Colonic mucosa (tissue), 4 donors: ENCODE results near the gene S100A6. TPM values are rescaled to one million over a fixed set of nuclear protein-coding genes. Genes with fewer than 3 reads are reported as not detected.
"Not testable (repeated sequence)": the region's sequence is repeated elsewhere in the genome, so short reads cannot be mapped to it uniquely, and the experiment has no call there.

Experiments used
- DNase-seq: peaks from one replicate; pipeline ENCODE4 v3.0.0-alpha.2; 2020
- H3K27ac ChIP-seq: fragments of 200-600 bp; one replicate; pipeline ENCODE4 v1.8.0; 2021
- H3K27me3 ChIP-seq: fragments of 200-600 bp; one replicate; pipeline ENCODE4 v1.8.0; 2021
- H3K36me3 ChIP-seq: fragments of 200-600 bp; one replicate; pipeline ENCODE4 v1.8.0; 2021
- H3K4me1 ChIP-seq: fragments of 200-600 bp; one replicate; pipeline ENCODE4 v1.8.0; 2021; ENCODE audit warnings: mild to moderate bottlenecking
- H3K4me3 ChIP-seq: fragments of 200-600 bp; one replicate; pipeline ENCODE4 v1.8.0; 2021
- H3K9ac ChIP-seq, 2 donors: one replicate each; pipeline ENCODE4 v1.7.0; 2013; ENCODE audit warnings: control low read depth in 2 of 2, low read depth in 2 of 2, low read length in 2 of 2
- H3K9me3 ChIP-seq: fragments of 200-600 bp; one replicate; pipeline ENCODE4 v1.8.0; 2021
- CTCF ChIP-seq: fragments of 200-600 bp; IDR thresholded peaks from one replicate; pipeline ENCODE4 v1.8.0; 2022; ENCODE audit warnings: antibody characterized with exemption, mild to moderate bottlenecking
- intact Hi-C: fragments of 100-400 bp; cut with DNase I; formaldehyde crosslinking; loops from one replicate; pipeline ENCODE4 v1.14.1; 2022
- total RNA-seq, 2 donors: library from RNA; stranded (reverse); fragmentation: NEBNext Ultra II Directional in 1 of 2; extraction: Animal tissue kit (Norgen Biotek cat#: 25700) in 1 of 2; gene quantifications; one replicate each; pipeline ENCODE4 v1.2.1, GENCODE V29; 2021
- donor health status: healthy.
- donor health status: DM: no; HTN: no; CAD: no.
- donor health status: DM: no; HTN: no; CAD: no.

The S100A6 gene
- 1,000 to 10,000 TPM; 2,444 to 2,474 TPM for total RNA-seq

- peaks cover 15% of the 10 kb centered on the region for H3K4me1 ChIP-seq
- peak; percentile 82 for DNase-seq
Observed at GRCh38 chr1:153535242-153536011, at the start of gene S100A6. Gene S100A6, minus strand, starts transcription at chr1:153535991. Its CDS starts 652 bp downstream, at chr1:153535339.

GRCh38 chr1:153585006-153585405 lies 49.2 kb upstream of the S100A6 start:
- no peaks in the 10 kb centered on the region for H3K9me3 ChIP-seq

More at GRCh38 chr1:153535242-153536011, at the start of gene S100A6:
- H3K9me3 ChIP-seq: no peaks in the 10 kb centered on the region
- peak within 1 kb of the TSS; percentile 76 for H3K4me3 ChIP-seq
- no peaks in the 10 kb centered on the region for H3K27me3 ChIP-seq
- H3K27ac ChIP-seq: peak within 1 kb of the TSS; percentile 99
- H3K36me3 ChIP-seq: no peaks in the 10 kb centered on the region
- peak within 1 kb of the TSS; percentile 99 to 100 for H3K9ac ChIP-seq
- TF ChIP-seq CTCF: no peak
- intact Hi-C loops: no loop called here

GRCh38 chr1:153583976-153584375 lies 48.2 kb upstream of the S100A6 start:
- H3K36me3 ChIP-seq: no peaks in the 10 kb centered on the region
- H3K4me1 ChIP-seq: no peaks in the 10 kb centered on the region
- no peak for TF ChIP-seq CTCF
- no peak overlapping the region for H3K9ac ChIP-seq
- intact Hi-C loops: no loop called here
- H3K4me3 ChIP-seq: no peak overlapping the region
- H3K9me3 ChIP-seq: no peaks in the 10 kb centered on the region
- no peak for DNase-seq
- no peak overlapping the region for H3K27ac ChIP-seq
- H3K27me3 ChIP-seq: no peaks in the 10 kb centered on the region

More at GRCh38 chr1:153585006-153585405, 49.2 kb upstream of the S100A6 start:
- H3K27me3 ChIP-seq: no peaks in the 10 kb centered on the region
- H3K36me3 ChIP-seq: no peaks in the 10 kb centered on the region
- DNase-seq: no peak
- H3K4me1 ChIP-seq: no peaks in the 10 kb centered on the region
- no peak overlapping the region for H3K9ac ChIP-seq
- H3K27ac ChIP-seq: no peak overlapping the region
- TF ChIP-seq CTCF: no peak
- no peak overlapping the region for H3K4me3 ChIP-seq
- intact Hi-C loops: no loop called here

GRCh38 chr1:153583514-153583913 lies 47.7 kb upstream of the S100A6 start:
- DNase-seq, H3K4me1 ChIP-seq, intact Hi-C loops, H3K36me3 ChIP-seq, H3K27ac ChIP-seq, H3K9me3 ChIP-seq, H3K9ac ChIP-seq, H3K4me3 ChIP-seq, H3K27me3 ChIP-seq: not testable (repeated sequence)

GRCh38 chr1:153582836-153583235 lies 47.0 kb upstream of the S100A6 start:
- H3K36me3 ChIP-seq, H3K9ac ChIP-seq, H3K9me3 ChIP-seq, intact Hi-C loops, H3K4me1 ChIP-seq, H3K4me3 ChIP-seq, DNase-seq, H3K27ac ChIP-seq, H3K27me3 ChIP-seq: not testable (repeated sequence)

GRCh38 chr1:153578936-153579335 lies 43.1 kb upstream of the S100A6 start:
- no peak overlapping the region for H3K4me3 ChIP-seq
- intact Hi-C loops: loop anchor here (10.0 kb wide), 2 partner anchors 86 to 176 kb away; no protein-coding TSS in a partner anchor
- no peak overlapping the region for H3K27ac ChIP-seq
- no peak for DNase-seq
- no peaks in the 10 kb centered on the region for H3K36me3 ChIP-seq
- no peak for TF ChIP-seq CTCF
- no peak overlapping the region for H3K9ac ChIP-seq
- H3K4me1 ChIP-seq: no peaks in the 10 kb centered on the region
- no peaks in the 10 kb centered on the region for H3K9me3 ChIP-seq
- H3K27me3 ChIP-seq: no peaks in the 10 kb centered on the region
